ENCODE measurements around the gene HBP1. TPM values are rescaled to one million over a fixed set of nuclear protein-coding genes. Genes with fewer than 3 reads are reported as not detected.

The HBP1 gene
- polyA plus RNA-seq, 4 donors = 25.1 to 82.6 (median 36.7) TPM

Other genes with a start within 250 kb of the HBP1 start
- 10 to 100 TPM in 1 of 4 donors, 1 to 10 TPM in 2, under 1 TPM in 1; 0.89 to 12.9 (median 7.2) TPM for gene PRKAR2B, start 124.3 kb upstream of the HBP1 start, polyA plus RNA-seq

All from small intestine (tissue), 4 donors.